H1 (cell line): ENCODE results near the gene IL3. TPM values are rescaled to one million over a fixed set of nuclear protein-coding genes. Genes with fewer than 3 reads are reported as not detected.

ENCODE experiments used
- FOSL1 ChIP-seq: IDR thresholded peaks from 2 replicates; pipeline ENCODE4 v1.6.1; 2011; ENCODE audit warnings: mild to moderate bottlenecking, low read depth, low read length, moderate library complexity; ENCODE audit not compliant: insufficient read depth
- MAFK ChIP-seq: IDR thresholded peaks from 2 replicates; pipeline ENCODE4 v1.6.1; 2012; ENCODE audit warnings: low read depth, mild to moderate bottlenecking, improper control_type of control experiment, low read length
- NRF1 ChIP-seq: IDR thresholded peaks from 2 replicates; pipeline ENCODE4 v1.6.1; 2011; ENCODE audit warnings: mild to moderate bottlenecking, low read depth, low read length, improper control_type of control experiment
- POLR2AphosphoS5 ChIP-seq: IDR thresholded peaks from 2 replicates; pipeline ENCODE4 v1.6.1; 2011; ENCODE audit warnings: low read depth, low read length
- POU5F1 ChIP-seq: IDR thresholded peaks from 2 replicates; pipeline ENCODE4 v1.6.1; 2011; ENCODE audit warnings: low read depth, mild to moderate bottlenecking, low read length, moderate library complexity
- RNF2 ChIP-seq: fragments of 200-900, 300-1000 bp; sonication (generic); IDR thresholded peaks from 2 replicates; pipeline ENCODE4 v1.7.1; 2016; ENCODE audit warnings: borderline replicate concordance, low read depth, mild to moderate bottlenecking, antibody characterized with exemption, low read length; ENCODE audit not compliant: poor library complexity, severe bottlenecking; ENCODE audit errors: missing control alignments
- TCF12 ChIP-seq: IDR thresholded peaks from 2 replicates; pipeline ENCODE4 v1.6.1; 2011; ENCODE audit warnings: low read depth, mild to moderate bottlenecking, low read length
- polyA plus RNA-seq, 7 experiments: library from polyadenylated mRNA; depleted of rRNA in 3 of 7; stranded (reverse) in 5 of 7; unstranded in 2 of 7; fragments of >200 nt in 5 of 7; fragments of 200-250 nt in 2 of 7; gene quantifications; 1 replicate in 5 of 7; 2 replicates in 1 of 7; 4 replicates in 1 of 7; pipeline versions ENCODE4 v1.2.1 to v1.2.3, GENCODE V29; 2011 to 2013; ENCODE audit warnings: missing spikeins in 2 of 7, mixed read lengths in 2 of 7
- total RNA-seq: library from RNA; stranded (reverse); fragmentation: NEBNext Ultra II Directional; extraction: Animal tissue kit (Norgen Biotek cat#: 25700); gene quantifications from 2 replicates; pipeline ENCODE4 v1.2.1, GENCODE V29; 2021

The IL3 gene
- total and polyA plus RNA-seq, 2 of the 8 experiments (the other 6 are each of a cell fraction or from before 2014, with no cell fraction given) = not detected

- TF ChIP-seq MAFK (no peak), RNF2 (no peak), POLR2AphosphoS5 (no peak), POU5F1 (no peak), NRF1 (no peak), FOSL1 (no peak), TCF12 (no peak)
These were observed 11.4 kb upstream of the IL3 start (continued) for GRCh38 chr5:132049093-132049492.
